Glutamatergic neuron (in vitro differentiated cells): Measurements from ENCODE around the gene ZNF716. TPM values are rescaled to one million over a fixed set of nuclear protein-coding genes. Genes with fewer than 3 reads are reported as not detected.

Experiments used
- DNase-seq: peaks from one replicate; pipeline ENCODE4 v3.0.0; 2022
- H3K27ac Mint-ChIP-seq: one replicate; pipeline ENCODE4 v1.8.0; 2020; ENCODE audit warnings: mild to moderate bottlenecking, mixed read lengths, inconsistent platforms; ENCODE audit not compliant: unreplicated experiment
- H3K27me3 Mint-ChIP-seq: one replicate; pipeline ENCODE4 v1.8.0; 2020; ENCODE audit warnings: mild to moderate bottlenecking, moderate library complexity, mixed read lengths, inconsistent platforms; ENCODE audit not compliant: unreplicated experiment
- H3K36me3 Mint-ChIP-seq: one replicate; pipeline ENCODE4 v1.8.0; 2020; ENCODE audit warnings: mild to moderate bottlenecking, mixed read lengths, inconsistent platforms; ENCODE audit not compliant: unreplicated experiment
- H3K4me1 Mint-ChIP-seq: one replicate; pipeline ENCODE4 v1.8.0; 2020; ENCODE audit warnings: mild to moderate bottlenecking, low read depth, mixed read lengths, inconsistent platforms; ENCODE audit not compliant: unreplicated experiment
- H3K4me3 Mint-ChIP-seq: one replicate; pipeline ENCODE4 v1.8.0; 2020; ENCODE audit warnings: mild to moderate bottlenecking, mixed read lengths, inconsistent platforms; ENCODE audit not compliant: unreplicated experiment
- H3K9me3 Mint-ChIP-seq: one replicate; pipeline ENCODE4 v1.8.0; 2020; ENCODE audit warnings: mild to moderate bottlenecking, moderate library complexity, mixed read lengths, inconsistent platforms; ENCODE audit not compliant: unreplicated experiment
- CTCF ChIP-seq: fragments of 200-600 bp; sonication (generic); IDR thresholded peaks from one replicate; pipeline ENCODE4 v1.5.0; 2021; ENCODE audit not compliant: partially characterized antibody, unreplicated experiment
- total RNA-seq: library from RNA; stranded (reverse); fragmentation: NEBNext Ultra II Directional; extraction: Animal tissue kit (Norgen Biotek cat#: 25700); gene quantifications from one replicate; pipeline ENCODE4 v1.2.1, GENCODE V29; 2021; ENCODE audit not compliant: unreplicated experiment

The ZNF716 gene
- total RNA-seq, 1 donor from 2014 or later = not detected

- Mint-ChIP-seq H3K36me3 (no peaks in the 10 kb centered on the region), H3K9me3 (peaks cover 15% of the 10 kb centered on the region)
These were observed 32.2 kb upstream of the ZNF716 start for GRCh38 chr7:57417736-57418135.

GRCh38 chr7:57423768-57424167 is 26.2 kb upstream of the ZNF716 start:
- Mint-ChIP-seq H3K36me3 (no peaks in the 10 kb centered on the region), H3K27me3 (no peaks in the 10 kb centered on the region), H3K4me3 (no peak overlapping the region), H3K9me3 (peaks cover 14% of the 10 kb centered on the region), H3K4me1 (no peaks in the 10 kb centered on the region), H3K27ac (no peak overlapping the region)
- no peak for TF ChIP-seq CTCF
- no peak for DNase-seq

More at GRCh38 chr7:57417736-57418135, 32.2 kb upstream of the ZNF716 start:
- Mint-ChIP-seq H3K4me1 (no peaks in the 10 kb centered on the region), H3K27ac (no peak overlapping the region), H3K27me3 (peaks cover 1% of the 10 kb centered on the region), H3K4me3 (no peak overlapping the region)
- no peak for DNase-seq
- no peak for TF ChIP-seq CTCF

DNA sequence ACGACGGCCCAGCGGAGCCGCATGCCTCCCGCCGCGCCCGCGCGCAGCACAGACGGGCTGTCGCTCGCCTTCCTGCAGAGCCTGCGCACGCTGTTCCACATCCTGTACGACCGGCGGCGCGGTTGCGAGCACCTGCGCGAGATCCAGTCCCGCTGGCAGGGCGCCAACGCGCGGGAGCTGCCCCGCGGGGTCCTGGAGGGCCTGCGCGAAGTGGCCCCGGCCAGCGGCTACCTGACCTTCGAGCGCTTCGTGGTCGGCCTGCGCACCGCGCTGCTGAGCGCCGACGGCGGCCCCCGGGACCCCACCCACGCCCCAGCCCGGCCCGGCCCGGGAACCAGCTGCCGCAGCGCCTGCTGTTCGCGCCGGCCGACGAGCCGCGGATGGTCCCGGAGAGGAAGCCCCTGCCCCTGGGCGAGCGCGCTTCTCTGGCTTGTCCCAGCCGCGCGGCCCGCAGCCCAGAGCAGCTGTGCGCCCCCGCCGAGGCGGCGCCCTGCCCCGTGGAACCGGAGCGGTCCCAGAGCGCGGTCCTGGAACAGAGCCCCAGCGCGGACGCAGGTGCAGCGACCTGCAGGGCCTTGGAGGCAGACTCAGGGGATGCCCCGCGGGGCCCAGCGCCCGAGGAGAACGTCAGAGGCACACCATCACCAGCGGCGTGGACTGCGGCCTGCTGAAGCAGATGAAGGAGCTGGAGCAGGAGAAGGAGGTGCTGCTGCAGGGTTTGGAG is 25.3 kb upstream of the ZNF716 start:
- Mint-ChIP-seq H3K36me3 (no peaks in the 10 kb centered on the region), H3K9me3 (peaks cover 17% of the 10 kb centered on the region), H3K4me1 (no peaks in the 10 kb centered on the region), H3K4me3 (no peak overlapping the region), H3K27ac (no peak overlapping the region), H3K27me3 (peaks cover 3% of the 10 kb centered on the region)
- no peak for TF ChIP-seq CTCF
- no peak for DNase-seq

DNA sequence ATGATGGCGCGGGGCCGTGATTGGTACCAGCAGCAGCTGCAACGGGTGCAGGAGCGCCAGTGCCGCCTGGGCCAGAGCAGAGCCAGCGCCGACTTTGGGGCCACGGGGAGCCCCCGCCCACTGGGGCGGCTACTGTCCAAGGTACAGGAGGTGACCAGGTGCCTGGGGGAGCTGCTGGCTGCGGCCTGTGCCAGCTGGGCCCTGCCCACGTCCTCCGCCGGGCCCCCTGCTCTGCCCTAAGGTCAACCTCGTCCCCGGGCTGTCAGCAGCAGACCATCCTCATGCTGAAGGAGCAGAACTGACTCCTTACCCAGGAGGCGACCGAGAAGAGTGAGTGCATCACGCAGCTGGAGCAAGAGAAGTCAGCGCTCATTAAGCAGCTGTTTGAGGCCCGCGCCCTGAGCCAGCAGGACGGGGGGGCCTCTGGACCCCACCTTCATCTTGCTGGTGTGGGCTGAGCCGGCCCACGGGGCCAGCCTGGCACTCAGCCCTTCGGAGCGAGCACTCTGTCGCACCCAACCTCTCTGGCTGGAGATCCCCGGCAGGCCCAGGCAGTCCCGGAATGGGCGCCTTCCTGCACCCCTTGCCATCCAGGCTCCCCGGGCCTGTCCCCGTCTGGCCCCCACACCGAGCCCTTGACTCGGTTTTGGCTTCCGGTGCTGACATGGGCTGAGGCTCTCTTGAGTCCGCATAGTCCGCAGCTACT is 24.6 kb upstream of the ZNF716 start:
- TF ChIP-seq CTCF = no peak
- Mint-ChIP-seq H3K4me1 (no peaks in the 10 kb centered on the region), H3K4me3 (no peak overlapping the region), H3K36me3 (no peaks in the 10 kb centered on the region), H3K27ac (no peak overlapping the region), H3K9me3 (peaks cover 20% of the 10 kb centered on the region), H3K27me3 (peaks cover 3% of the 10 kb centered on the region)
- DNase-seq = no peak

DNA sequence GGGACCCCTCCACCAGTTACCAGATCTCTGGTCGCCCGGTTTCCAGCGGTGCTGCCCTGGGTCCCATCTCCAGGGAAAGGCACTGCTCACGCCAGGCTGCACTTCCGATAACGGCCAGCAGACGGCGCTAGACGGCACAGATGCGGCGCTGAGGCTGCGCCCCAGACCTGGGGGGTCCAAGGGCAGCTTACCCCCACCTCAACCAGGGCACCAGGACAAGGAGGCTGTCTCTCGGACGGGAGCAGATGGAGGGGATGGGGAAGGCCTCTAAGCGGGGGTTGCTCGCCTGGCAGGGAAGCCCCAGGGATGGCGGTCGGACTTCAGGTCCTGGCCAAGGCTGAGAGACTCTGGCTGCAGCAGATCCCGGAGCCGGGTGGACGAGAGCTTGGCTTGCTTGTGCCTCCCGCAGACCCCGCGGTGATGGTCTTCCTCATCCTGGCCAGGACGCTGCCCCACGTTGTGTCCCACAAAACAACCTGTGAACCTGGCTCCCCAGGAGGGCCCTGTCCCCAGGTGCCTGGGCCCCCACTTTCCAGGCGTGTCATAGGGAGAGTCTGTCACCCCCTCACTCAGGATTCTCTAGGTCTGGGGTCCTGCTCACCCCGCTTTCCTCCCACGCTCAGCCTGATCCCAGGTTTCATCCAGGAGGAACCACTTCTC is 23.9 kb upstream of the ZNF716 start:
- no peaks in the 10 kb centered on the region for H3K4me1 Mint-ChIP-seq
- no peak for DNase-seq
- H3K9me3 Mint-ChIP-seq = peaks cover 21% of the 10 kb centered on the region
- H3K27ac Mint-ChIP-seq = no peak overlapping the region
- H3K27me3 Mint-ChIP-seq = peaks cover 3% of the 10 kb centered on the region
- no peaks in the 10 kb centered on the region for H3K36me3 Mint-ChIP-seq
- no peak overlapping the region for H3K4me3 Mint-ChIP-seq
- peak; percentile 70 for TF ChIP-seq CTCF
